ENCODE results near the gene VRK3.
A peak's percentile ranks its signal among the peaks of the same experiment; 100 is the strongest.
"Not testable (repeated sequence)": the region's sequence is repeated elsewhere in the genome, so short reads cannot be mapped to it uniquely, and the experiment has no call there.

The VRK3 gene

GRCh38 chr19:50025022-50025793 is at the start of gene VRK3:
Gene VRK3 (minus strand): TSS chr19:50025372. CDS start chr19:50016162, 9,210 bp downstream.
- DNase-seq (ENCODE audit: extremely low read depth in 1 of 2, low read depth in 1 of 2), result peak; percentile 91 to 98

GRCh38 chr19:50068382-50068781 is 43.2 kb upstream of the VRK3 start:
- DNase-seq (ENCODE audit: extremely low read depth in 1 of 2, low read depth in 1 of 2), result not testable (repeated sequence)

GRCh38 chr19:50067575-50067974 is 42.4 kb upstream of the VRK3 start:
- DNase-seq (ENCODE audit: extremely low read depth in 1 of 2, low read depth in 1 of 2), result no peak

- no peak for DNase-seq (ENCODE audit: extremely low read depth in 1 of 2, low read depth in 1 of 2)
These were observed 40.8 kb upstream of the VRK3 start for GRCh38 chr19:50065938-50066337.

- no peak for DNase-seq (ENCODE audit: extremely low read depth in 1 of 2, low read depth in 1 of 2)
These were observed 36.5 kb upstream of the VRK3 start for GRCh38 chr19:50061650-50062049.

- DNase-seq (ENCODE audit: extremely low read depth in 1 of 2, low read depth in 1 of 2), result no peak
These were observed 34.9 kb upstream of the VRK3 start for GRCh38 chr19:50060107-50060506.

GRCh38 chr19:50059045-50059444 is 33.9 kb upstream of the VRK3 start:
- DNase-seq (ENCODE audit: extremely low read depth in 1 of 2, low read depth in 1 of 2), result no peak

GRCh38 chr19:50058425-50058824 is 33.3 kb upstream of the VRK3 start:
- DNase-seq (ENCODE audit: extremely low read depth in 1 of 2, low read depth in 1 of 2), result no peak

GRCh38 chr19:50053119-50053518 is 27.9 kb upstream of the VRK3 start:
- no peak for DNase-seq (ENCODE audit: extremely low read depth in 1 of 2, low read depth in 1 of 2)

GRCh38 chr19:50051964-50052363 is 26.8 kb upstream of the VRK3 start:
- no peak for DNase-seq (ENCODE audit: extremely low read depth in 1 of 2, low read depth in 1 of 2)

GRCh38 chr19:50051228-50051895 is 26.2 kb upstream of the VRK3 start:
- not testable (repeated sequence) for DNase-seq (ENCODE audit: extremely low read depth in 1 of 2, low read depth in 1 of 2)

- peak; percentile 41 to 74 for DNase-seq (ENCODE audit: extremely low read depth in 1 of 2, low read depth in 1 of 2)
These were observed 25.4 kb upstream of the VRK3 start for GRCh38 chr19:50050406-50051227.

- DNase-seq (ENCODE audit: extremely low read depth in 1 of 2, low read depth in 1 of 2), result no peak
These were observed 22.5 kb upstream of the VRK3 start for GRCh38 chr19:50047671-50048070.

- DNase-seq (ENCODE audit: extremely low read depth in 1 of 2, low read depth in 1 of 2), result peak; percentile 7 to 24
These were observed 21.7 kb upstream of the VRK3 start for GRCh38 chr19:50046649-50047503.

- DNase-seq (ENCODE audit: extremely low read depth in 1 of 2, low read depth in 1 of 2), result no peak
These were observed 19.8 kb upstream of the VRK3 start for GRCh38 chr19:50044922-50045321.

- DNase-seq (ENCODE audit: extremely low read depth in 1 of 2, low read depth in 1 of 2), result no peak
These were observed 18.8 kb upstream of the VRK3 start for GRCh38 chr19:50043967-50044366.

- no peak for DNase-seq (ENCODE audit: extremely low read depth in 1 of 2, low read depth in 1 of 2)
These were observed 17.3 kb upstream of the VRK3 start for GRCh38 chr19:50042363-50043024.

- no peak for DNase-seq (ENCODE audit: extremely low read depth in 1 of 2, low read depth in 1 of 2)
These were observed 15.8 kb upstream of the VRK3 start for GRCh38 chr19:50040967-50041366.

GRCh38 chr19:50039968-50040367 is 14.8 kb upstream of the VRK3 start:
- DNase-seq (ENCODE audit: extremely low read depth in 1 of 2, low read depth in 1 of 2), result no peak

- DNase-seq (ENCODE audit: extremely low read depth in 1 of 2, low read depth in 1 of 2), result no peak
These were observed 11.7 kb upstream of the VRK3 start for GRCh38 chr19:50036908-50037307.

All from stimulated activated CD8-positive, alpha-beta memory T cell treated with anti-CD3 and anti-CD28 coated beads, Interleukin-7, amount 100 ng/mL, for 48 hours (primary cell).